GM12891 (cell line): Measurements from ENCODE around the gene PCDHGC3.

Experiments
- POLR2A ChIP-seq: IDR thresholded peaks from 2 replicates; pipeline ENCODE4 v1.6.1; 2011; ENCODE audit warnings: low read depth, low read length, control low read depth
- POLR2AphosphoS5 ChIP-seq: IDR thresholded peaks from 2 replicates; pipeline ENCODE4 v1.6.1; 2011; ENCODE audit warnings: low read depth, low read length, control low read depth
- TAF1 ChIP-seq: IDR thresholded peaks from 2 replicates; pipeline ENCODE4 v1.6.1; 2011; ENCODE audit warnings: low read depth, low read length, control low read depth

GRCh38 chr5:141427783-141428426 is 47.9 kb upstream of the PCDHGC3 start:
- TF ChIP-seq POLR2A (no peak), POLR2AphosphoS5 (no peak), TAF1 (no peak)
